GM12878 (cell line): ENCODE data around the gene STX7. TPM values are rescaled to one million over a fixed set of nuclear protein-coding genes. Genes with fewer than 3 reads are reported as not detected.

ENCODE experiments used
- ATAC-seq: fragments of 200-7000 bp; cut with Tn5 transposase; 3 replicates; pipeline ENCODE4 v1.9.1; 2020; ENCODE audit warnings: mild to moderate bottlenecking, moderate library complexity
- BruUV-seq: library from RNA; stranded (reverse); fragments of 400-500 nt; replicated peaks from 2 replicates; lab custom pipeline; 2021; lab: Mats Ljungman, UMichigan
- CTCF ChIA-PET: fragments of 300-600 bp; sonication (Branson Sonifier 250); formaldehyde crosslinking; extraction: SDS; loops from one replicate; lab custom pipeline; 2021; ENCODE audit warnings: inconsistent platforms; lab: Yijun Ruan, JAX
- POLR2A ChIA-PET: fragments of 350-600 bp; formaldehyde crosslinking; extraction: SDS; loops from one replicate; lab custom pipeline; 2021; ENCODE audit warnings: inconsistent platforms; lab: Charles Lee
- RAD21 ChIA-PET: fragments of 300-600 bp; sonication (Branson Sonifier 250); formaldehyde crosslinking; loops from one replicate; lab custom pipeline; 2023; ENCODE audit warnings: antibody characterized with exemption; ENCODE audit not compliant: unreplicated experiment; lab: Charles Lee
- SMC1A ChIA-PET: fragments of 300-600 bp; sonication (Branson Sonifier 250); formaldehyde crosslinking; loops from one replicate; lab custom pipeline; 2023; ENCODE audit not compliant: unreplicated experiment, uncharacterized antibody; lab: Charles Lee
- DNase-seq: peaks from one replicate; pipeline ENCODE4 v3.0.0-alpha.2; 2011; ENCODE audit warnings: low read depth, low spot score
- FAIRE-seq: peaks from 3 replicates; lab custom pipeline; 2011; peaks lifted over from hg19 to GRCh38; lab: Jason Lieb, UNC
- H2AFZ ChIP-seq: 2 replicates; pipeline ENCODE4 v1.6.0; 2011; ENCODE audit warnings: low read depth, low read length, control low read depth; ENCODE audit not compliant: control insufficient read depth
- H3K27ac ChIP-seq: 2 replicates; pipeline ENCODE4 v1.5.1; 2011; ENCODE audit warnings: control low read depth; ENCODE audit not compliant: control insufficient read depth, insufficient read depth
- H3K27me3 ChIP-seq, 2 experiments: replicated peaks in 1 of 2; 2 replicates each; pipeline versions ENCODE4 v1.6.0 to v1.6.1; 2011; ENCODE audit warnings: low read length in 1 of 2; ENCODE audit not compliant: control insufficient read depth in 2 of 2, insufficient read depth in 2 of 2
- H3K36me3 ChIP-seq, 2 experiments: 2 replicates each; pipeline ENCODE4 v1.5.1; 2011; ENCODE audit warnings: low read length in 1 of 2; ENCODE audit not compliant: control insufficient read depth in 2 of 2, insufficient read depth in 2 of 2
- H3K4me1 ChIP-seq: 2 replicates; pipeline ENCODE4 v1.6.1; 2011; ENCODE audit warnings: mild to moderate bottlenecking, low read length, moderate library complexity, mixed read lengths; ENCODE audit not compliant: control insufficient read depth, insufficient read depth
- H3K4me2 ChIP-seq: 2 replicates; pipeline ENCODE4 v1.6.0; 2011; ENCODE audit warnings: control low read depth; ENCODE audit not compliant: control insufficient read depth, insufficient read depth
- H3K4me3 ChIP-seq: fragments of 200-600 bp; sonication (generic); 2 replicates; pipeline ENCODE4 v1.5.1; 2016
- H3K79me2 ChIP-seq: 2 replicates; pipeline ENCODE4 v1.6.0; 2011; ENCODE audit warnings: low read length; ENCODE audit not compliant: control insufficient read depth, insufficient read depth
- H3K9ac ChIP-seq: 2 replicates; pipeline ENCODE4 v1.8.0; 2011; ENCODE audit warnings: low read length, control low read depth, mixed read lengths; ENCODE audit not compliant: control insufficient read depth, insufficient read depth
- H3K9me3 ChIP-seq: replicated peaks from 3 replicates; pipeline ENCODE4 v1.5.1; 2011; ENCODE audit warnings: mild to moderate bottlenecking, low read length; ENCODE audit not compliant: control insufficient read depth, insufficient read depth
- H4K20me1 ChIP-seq: 2 replicates; pipeline ENCODE4 v1.6.0; 2011; ENCODE audit not compliant: control insufficient read depth, insufficient read depth
- BHLHE40 ChIP-seq, 2 experiments: fragments of 450-650 bp in 1 of 2; IDR thresholded peaks; 2 replicates each; pipeline ENCODE4 v1.6.1; 2011 to 2017; ENCODE audit warnings: low read depth in 2 of 2, borderline replicate concordance in 1 of 2, improper control_type of control experiment in 1 of 2, low read length in 1 of 2, mild to moderate bottlenecking in 1 of 2
- CBFB ChIP-seq: IDR thresholded peaks from 2 replicates; pipeline ENCODE4 v1.6.1; 2016; ENCODE audit warnings: antibody characterized with exemption, low read depth
- EGR1 ChIP-seq, 2 experiments: IDR thresholded peaks; 1 replicate in 1 of 2; 2 replicates in 1 of 2; pipeline ENCODE4 v1.6.1; 2011 to 2012; ENCODE audit warnings: low read depth in 2 of 2, low read length in 2 of 2, borderline replicate concordance in 1 of 2, mild to moderate bottlenecking in 1 of 2, moderate library complexity in 1 of 2
- JUND ChIP-seq: IDR thresholded peaks from 2 replicates; pipeline ENCODE4 v1.6.1; 2012; ENCODE audit warnings: low read depth, mild to moderate bottlenecking, low read length, improper control_type of control experiment, moderate library complexity
- PAX5 ChIP-seq: IDR thresholded peaks from 2 replicates; pipeline ENCODE4 v1.6.1; 2011; ENCODE audit warnings: low read depth, low read length, borderline replicate concordance
- RELA ChIP-seq: fragments of 450-650 bp; IDR thresholded peaks from 2 replicates; pipeline ENCODE4 v1.8.0; 2014; ENCODE audit warnings: borderline replicate concordance; ENCODE audit not compliant: partially characterized antibody
- SMAD1 ChIP-seq: fragments of 450-650 bp; IDR thresholded peaks from 2 replicates; pipeline ENCODE4 v1.6.1; 2018; ENCODE audit warnings: mild to moderate bottlenecking, low read depth; ENCODE audit not compliant: partially characterized antibody
- WGBS: methylation state at CpG from one replicate; pipeline ENCODE4 v1.1.6; 2016; ENCODE audit warnings: low lambda C conversion rate; ENCODE audit not compliant: insufficient replicate concordance, insufficient coverage; ENCODE audit errors: missing lambda C conversion rate; 5-methylcytosine and 5-hydroxymethylcytosine counted together
- in situ Hi-C: fragments of 300-500 bp; cut with MboI; formaldehyde crosslinking; loops from 9 replicates; pipeline ENCODE4 v1.14.3; 2018; ENCODE audit warnings: mixed read lengths
- intact Hi-C: fragments of 100-400 bp; cut with micrococcal nuclease; formaldehyde crosslinking; loops from one replicate; pipeline ENCODE4 v1.14.2; 2022; ENCODE audit not compliant: unreplicated experiment
- polyA plus RNA-seq, 11 experiments: library from polyadenylated mRNA; depleted of rRNA in 4 of 11; unstranded in 6 of 11; stranded (reverse) in 5 of 11; fragments of >200 nt; fragmentation: Nextera tagmentation in 4 of 11; fragmentation: Illumina TruSeq in 1 of 11; extraction: Ambion mirVana in 4 of 11; extraction: Trizol in 1 of 11; gene quantifications; 1 replicate in 1 of 11; 2 replicates in 10 of 11; pipeline versions ENCODE4 v1.2.1 to v1.2.3, GENCODE V29; 2011 to 2016; ENCODE audit warnings: inconsistent platforms in 2 of 11, missing spikeins in 2 of 11, low read depth in 1 of 11
- total RNA-seq, 4 experiments: library from RNA; depleted of rRNA in 3 of 4; stranded (reverse); fragments of >200 nt in 3 of 4; fragmentation: Illumina TruSeq in 1 of 4; extraction: Trizol in 1 of 4; gene quantifications; 2 replicates each; pipeline versions ENCODE4 v1.2.1 to v1.2.3, GENCODE V29; 2013 to 2021

The STX7 gene
- total and polyA plus RNA-seq, 10 of the 15 experiments (the other 5 are each of a cell fraction or from before 2014, with no cell fraction given): 26.5 to 75.5 (median 51.3) TPM

GRCh38 chr6:132401618-132402285 lies 111.2 kb downstream of the STX7 start:
- peak overlapping the region; percentile 73 for H2AFZ ChIP-seq
- peaks cover 0 to 5% of the 10 kb centered on the region in 2 experiments; a peak in 2 of 4 replicates for H3K27me3 ChIP-seq
- H3K36me3 ChIP-seq: no peaks in the 10 kb centered on the region
- in situ Hi-C loops (no loop called here), intact Hi-C loops (loop anchor here (5.0 kb wide), 1 partner anchor 34 kb away; no protein-coding TSS in a partner anchor)
- H3K9me3 ChIP-seq: no peaks in the 10 kb centered on the region; the same call in 2 of the 3 replicates
- peak overlapping the region; percentile 74 for H3K4me3 ChIP-seq
- no peak for TF ChIP-seq PAX5
- TF ChIP-seq EGR1 (IDR thresholded peaks at IDR 0.05; ENCODE audit: borderline replicate concordance in 1 of 2, low read depth in 2 of 2, low read length in 2 of 2): no peak
- no peak for TF ChIP-seq BHLHE40 (IDR thresholded peaks at IDR 0.05; ENCODE audit: borderline replicate concordance in 1 of 2, low read depth in 2 of 2, low read length in 1 of 2)
- TF ChIP-seq JUND: no peak
- TF ChIP-seq SMAD1: no peak
- TF ChIP-seq CBFB: no peak
- no peak for TF ChIP-seq RELA
- peak overlapping the region; percentile 36 for H3K4me2 ChIP-seq
- no TSS peak for BruUV-seq
- SMC1A ChIA-PET: no interaction called here
- POLR2A ChIA-PET: no interaction called here
- peaks cover 6% of the 10 kb centered on the region for H3K79me2 ChIP-seq
- H3K27ac ChIP-seq: peak overlapping the region; percentile 22; the same call in 1 of the 2 replicates
- FAIRE-seq (no peak), ATAC-seq (no peak), DNase-seq (no peak)
- peak overlapping the region; percentile 64; the same call in 1 of the 2 replicates for H3K9ac ChIP-seq
- no peaks in the 10 kb centered on the region for H4K20me1 ChIP-seq
- RAD21 ChIA-PET: no interaction called here
- H3K4me1 ChIP-seq: peaks cover 22% of the 10 kb centered on the region
- 22% methylated on average over 25 of the region's 35 CpGs for WGBS
- CTCF ChIA-PET: no interaction called here
